SK-N-SH treated with all-trans-retinoic acid at 6 μM for 48 hours (cell line): ENCODE measurements around the gene UBQLN3.

Source experiments
- ATAC-seq: fragments of 200-7000 bp; cut with Tn5 transposase; 3 replicates; pipeline ENCODE4 v1.9.1; 2020; ENCODE audit warnings: mild to moderate bottlenecking, moderate library complexity
- ARNTL ChIP-seq: fragments of 450-650 bp; formaldehyde crosslinking; IDR thresholded peaks from 2 replicates; pipeline ENCODE4 v1.5.0; 2020; ENCODE audit warnings: low read depth, mild to moderate bottlenecking, moderate library complexity, borderline replicate concordance
- CREB5 ChIP-seq: fragments of 250-450 bp; sonication (Bioruptor Pico); IDR thresholded peaks from 2 replicates; pipeline ENCODE4 v1.5.1; 2020; ENCODE audit warnings: low read depth, mild to moderate bottlenecking, moderate library complexity
- CSDC2 ChIP-seq: fragments of 250-450 bp; sonication (Bioruptor Pico); IDR thresholded peaks from 2 replicates; pipeline ENCODE4 v1.5.0; 2020; ENCODE audit warnings: mild to moderate bottlenecking, moderate library complexity
- CSRNP3 ChIP-seq: fragments of 250-450 bp; sonication (Bioruptor Pico); IDR thresholded peaks from 2 replicates; pipeline ENCODE4 v1.5.1; 2021; ENCODE audit warnings: mild to moderate bottlenecking, moderate library complexity
- ESRRG ChIP-seq: fragments of 250-450 bp; sonication (Bioruptor Pico); IDR thresholded peaks from 2 replicates; pipeline ENCODE4 v1.6.1; 2021; ENCODE audit warnings: mild to moderate bottlenecking
- GLIS3 ChIP-seq: fragments of 250-450 bp; sonication (Bioruptor Pico); IDR thresholded peaks from 2 replicates; pipeline ENCODE4 v1.5.0; 2020; ENCODE audit warnings: mild to moderate bottlenecking, moderate library complexity
- ISL1 ChIP-seq: fragments of 250-450 bp; sonication (Bioruptor Pico); IDR thresholded peaks from 2 replicates; pipeline ENCODE4 v2.1.2; 2022; ENCODE audit warnings: mild to moderate bottlenecking, moderate library complexity
- OSR1 ChIP-seq: fragments of 250-450 bp; sonication (Bioruptor Pico); IDR thresholded peaks from 2 replicates; pipeline ENCODE4 v1.8.0; 2022; ENCODE audit warnings: moderate library complexity, mild to moderate bottlenecking, inconsistent platforms
- PATZ1 ChIP-seq: fragments of 250-450 bp; sonication (Bioruptor Pico); IDR thresholded peaks from 2 replicates; pipeline ENCODE4 v1.8.0; 2020; ENCODE audit warnings: mild to moderate bottlenecking, moderate library complexity, borderline replicate concordance
- POU6F1 ChIP-seq: fragments of 250-450 bp; sonication (Bioruptor Pico); IDR thresholded peaks from 2 replicates; pipeline ENCODE4 v1.8.0; 2021; ENCODE audit warnings: low read depth, mild to moderate bottlenecking, moderate library complexity, borderline replicate concordance
- PPARA ChIP-seq: fragments of 250-450 bp; sonication (Bioruptor Pico); IDR thresholded peaks from 2 replicates; pipeline ENCODE4 v1.5.0; 2020; ENCODE audit warnings: mild to moderate bottlenecking, borderline replicate concordance
- RARB ChIP-seq: fragments of 250-450 bp; sonication (Bioruptor Pico); IDR thresholded peaks from 2 replicates; pipeline ENCODE4 v1.8.0; 2021; ENCODE audit warnings: mild to moderate bottlenecking, moderate library complexity
- SNAI2 ChIP-seq: fragments of 250-450 bp; sonication (Bioruptor Pico); IDR thresholded peaks from 2 replicates; pipeline ENCODE4 v1.5.0; 2020; ENCODE audit warnings: mild to moderate bottlenecking, moderate library complexity
- TCF4 ChIP-seq: fragments of 250-450 bp; sonication (Bioruptor Pico); IDR thresholded peaks from 2 replicates; pipeline ENCODE4 v1.8.0; 2021; ENCODE audit warnings: mild to moderate bottlenecking, moderate library complexity, borderline replicate concordance
- TOX ChIP-seq: fragments of 250-450 bp; sonication (Bioruptor Pico); IDR thresholded peaks from 2 replicates; pipeline ENCODE4 v1.8.0; 2021; ENCODE audit warnings: mild to moderate bottlenecking, moderate library complexity, borderline replicate concordance
- TSHZ2 ChIP-seq: fragments of 250-450 bp; sonication (Bioruptor Pico); IDR thresholded peaks from 2 replicates; pipeline ENCODE4 v1.5.0; 2020; ENCODE audit warnings: mild to moderate bottlenecking, moderate library complexity
- ZC3H10 ChIP-seq: fragments of 250-450 bp; sonication (Bioruptor Pico); IDR thresholded peaks from 2 replicates; pipeline ENCODE4 v1.5.1; 2021; ENCODE audit warnings: mild to moderate bottlenecking, moderate library complexity
- ZFP3 ChIP-seq: fragments of 250-450 bp; sonication (Bioruptor Pico); IDR thresholded peaks from 2 replicates; pipeline ENCODE4 v1.5.0; 2020; ENCODE audit warnings: mild to moderate bottlenecking, moderate library complexity
- ZFP30 ChIP-seq: fragments of 450-650 bp; formaldehyde crosslinking; IDR thresholded peaks from 2 replicates; pipeline ENCODE4 v1.5.0; 2022; ENCODE audit warnings: mild to moderate bottlenecking, moderate library complexity
- ZNF565 ChIP-seq: fragments of 450-650 bp; formaldehyde crosslinking; conservative IDR thresholded peaks from 2 replicates; pipeline ENCODE4 v1.5.0; 2020; ENCODE audit warnings: low read depth, mild to moderate bottlenecking, moderate library complexity

The UBQLN3 gene

GRCh38 chr11:5504403-5504921 is 5.3 kb downstream of the UBQLN3 start:
- no peak for TF ChIP-seq GLIS3 (CRISPR knock-in tag)
- no peak for TF ChIP-seq CSDC2 (CRISPR knock-in tag)
- TF ChIP-seq PPARA (CRISPR knock-in tag) = no peak
- no peak for TF ChIP-seq ZC3H10 (CRISPR knock-in tag)
- TF ChIP-seq ISL1 (CRISPR knock-in tag) = no peak
- no peak for TF ChIP-seq RARB (CRISPR knock-in tag)
- no peak for TF ChIP-seq TSHZ2 (CRISPR knock-in tag)
- no peak for ATAC-seq

- ATAC-seq = no peak
- TF ChIP-seq ESRRG = no peak
- TF ChIP-seq ZNF565 = no peak
- TF ChIP-seq OSR1 (CRISPR knock-in tag) = no peak
- TF ChIP-seq PATZ1 (CRISPR knock-in tag) = no peak
- no peak for TF ChIP-seq TOX (CRISPR knock-in tag)
- no peak for TF ChIP-seq CSDC2 (CRISPR knock-in tag)
- no peak for TF ChIP-seq CSRNP3 (CRISPR knock-in tag)
- no peak for TF ChIP-seq ZFP30 (CRISPR knock-in tag)
These were observed 9.4 kb downstream of the UBQLN3 start for GRCh38 chr11:5500393-5500801.

- no peak for ATAC-seq
- no peak for TF ChIP-seq PPARA (CRISPR knock-in tag)
- TF ChIP-seq SNAI2 (CRISPR knock-in tag) = no peak
- no peak for TF ChIP-seq ESRRG
- TF ChIP-seq RARB (CRISPR knock-in tag) = no peak
- TF ChIP-seq ARNTL (CRISPR knock-in tag) = no peak
- no peak for TF ChIP-seq ISL1 (CRISPR knock-in tag)
- no peak for TF ChIP-seq OSR1 (CRISPR knock-in tag)
- TF ChIP-seq POU6F1 = no peak
- no peak for TF ChIP-seq CSDC2 (CRISPR knock-in tag)
- TF ChIP-seq TSHZ2 (CRISPR knock-in tag) = no peak
- TF ChIP-seq TCF4 (CRISPR knock-in tag) = no peak
- no peak for TF ChIP-seq TOX (CRISPR knock-in tag)
- TF ChIP-seq CREB5 = no peak
- no peak for TF ChIP-seq ZFP3 (CRISPR knock-in tag)
- no peak for TF ChIP-seq GLIS3 (CRISPR knock-in tag)
- TF ChIP-seq PATZ1 (CRISPR knock-in tag) = no peak
These were observed 10.1 kb downstream of the UBQLN3 start for GRCh38 chr11:5499671-5500070.
